BLaER1 treated with 17β-estradiol and CSF1 and Interleukin-3, amounts not matched to agents 10 nM and 100 nM (cell line): Measurements from ENCODE around the gene NPL.

Experiments used
- H3K27ac ChIP-seq, 11 experiments: shearing (Covaris generic); formaldehyde crosslinking; 2 replicates each; pipeline ENCODE4 v1.8.1; 2022
- H3K27me3 ChIP-seq, 11 experiments: shearing (Covaris generic); formaldehyde crosslinking; 2 replicates each; pipeline ENCODE4 v1.8.1; 2022
- H3K36me3 ChIP-seq, 11 experiments: shearing (Covaris generic); formaldehyde crosslinking; 2 replicates each; pipeline ENCODE4 v1.8.1; 2022
- H3K4me1 ChIP-seq, 10 experiments: shearing (Covaris generic); formaldehyde crosslinking; 2 replicates each; pipeline ENCODE4 v1.8.1; 2022
- H3K4me2 ChIP-seq, 11 experiments: shearing (Covaris generic); formaldehyde crosslinking; 2 replicates each; pipeline ENCODE4 v1.8.1; 2022
- H3K4me3 ChIP-seq, 10 experiments: shearing (Covaris generic); formaldehyde crosslinking; 2 replicates each; pipeline ENCODE4 v1.8.1; 2022
- H3K9ac ChIP-seq, 11 experiments: shearing (Covaris generic); formaldehyde crosslinking; 2 replicates each; pipeline ENCODE4 v1.8.1; 2022
- H3K9me3 ChIP-seq, 11 experiments: shearing (Covaris generic); formaldehyde crosslinking; replicated peaks in 1 of 11; 2 replicates each; pipeline ENCODE4 v1.8.1; 2022
- H4K20me1 ChIP-seq, 11 experiments: shearing (Covaris generic); formaldehyde crosslinking; 2 replicates each; pipeline ENCODE4 v1.8.1; 2022
- Cebpa-rat ChIP-seq, 11 experiments: shearing (Covaris generic); IDR thresholded peaks; 2 replicates each; pipeline ENCODE4 v1.8.1; 2022

Gene NPL

GRCh38 chr1:182845379-182845778 is 55.8 kb downstream of the NPL start:
- H4K20me1 ChIP-seq, result peaks cover 100% of the 10 kb centered on the region in 11 experiments

GRCh38 chr1:182845894-182846293 is 56.3 kb downstream of the NPL start:
- Histone ChIP-seq H3K27ac (no peak overlapping the region), H3K4me1 (peaks cover 8 to 26% (median 19%) of the 10 kb centered on the region in 10 experiments), H3K36me3 (peaks cover 86 to 100% (median 96%) of the 10 kb centered on the region in 11 experiments), H4K20me1 (peaks cover 100% of the 10 kb centered on the region in 11 experiments), H3K9ac (no peak overlapping the region), H3K4me3 (no peak overlapping the region), H3K27me3 (no peaks in the 10 kb centered on the region), H3K4me2 (no peak overlapping the region), H3K9me3 (no peaks in the 10 kb centered on the region)
- no peak for TF ChIP-seq Cebpa-rat (IDR thresholded peaks at IDR 0.05)

More at GRCh38 chr1:182845379-182845778, 55.8 kb downstream of the NPL start:
- Histone ChIP-seq H3K36me3 (peaks cover 81 to 100% (median 96%) of the 10 kb centered on the region in 11 experiments), H3K9me3 (no peaks in the 10 kb centered on the region), H3K4me3 (no peak overlapping the region), H3K4me1 (peaks cover 12 to 32% (median 24%) of the 10 kb centered on the region in 10 experiments), H3K27me3 (no peaks in the 10 kb centered on the region), H3K9ac (no peak overlapping the region), H3K27ac (no peak overlapping the region), H3K4me2 (no peak overlapping the region)
- TF ChIP-seq Cebpa-rat (IDR thresholded peaks at IDR 0.05), result no peak

DNA sequence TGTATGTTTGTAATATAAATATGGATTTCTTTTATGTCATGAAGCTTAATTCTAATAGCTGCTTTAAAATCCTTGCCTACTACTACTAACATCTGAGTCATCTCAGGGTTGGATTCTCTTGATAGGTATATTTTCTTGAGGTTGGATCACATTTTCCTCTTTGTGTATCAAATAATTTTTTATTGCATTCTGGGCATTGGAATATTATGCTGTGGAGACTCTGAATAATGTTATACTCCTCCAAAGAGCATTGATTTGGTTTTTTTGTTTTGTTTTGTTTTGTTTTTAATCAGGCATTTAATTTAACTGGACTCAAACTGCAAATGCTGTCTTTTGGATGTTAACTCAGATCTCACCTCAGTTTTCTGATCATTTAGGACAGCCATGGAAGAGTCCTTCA is 57.5 kb downstream of the NPL start:
- Histone ChIP-seq H3K27ac (no peak overlapping the region), H3K4me1 (peaks cover 0 to 14% (median 8%) of the 10 kb centered on the region in 10 experiments; a peak in 17 of 20 replicates), H3K36me3 (peaks cover 98 to 100% (median 100%) of the 10 kb centered on the region in 11 experiments), H3K4me2 (no peak overlapping the region), H4K20me1 (peaks cover 95 to 100% (median 100%) of the 10 kb centered on the region in 11 experiments), H3K4me3 (no peak overlapping the region), H3K27me3 (no peaks in the 10 kb centered on the region), H3K9me3 (no peaks in the 10 kb centered on the region), H3K9ac (no peak overlapping the region)
- TF ChIP-seq Cebpa-rat (IDR thresholded peaks at IDR 0.05), result no peak

- Histone ChIP-seq H3K27ac (no peak overlapping the region), H3K4me3 (no peak overlapping the region), H4K20me1 (peaks cover 92 to 100% (median 100%) of the 10 kb centered on the region in 11 experiments), H3K4me2 (no peak overlapping the region), H3K9ac (no peak overlapping the region), H3K27me3 (no peaks in the 10 kb centered on the region), H3K4me1 (0 out of 20 replicates have a peak, but pooled peaks cover 0 to 6% (median 0%) of the 10 kb centered on the region in 10 experiments), H3K9me3 (no peaks in the 10 kb centered on the region), H3K36me3 (peaks cover 99 to 100% (median 100%) of the 10 kb centered on the region in 11 experiments)
- no peak for TF ChIP-seq Cebpa-rat (IDR thresholded peaks at IDR 0.05)
Observed at GRCh38 chr1:182848736-182849135, 59.2 kb downstream of the NPL start.

DNA sequence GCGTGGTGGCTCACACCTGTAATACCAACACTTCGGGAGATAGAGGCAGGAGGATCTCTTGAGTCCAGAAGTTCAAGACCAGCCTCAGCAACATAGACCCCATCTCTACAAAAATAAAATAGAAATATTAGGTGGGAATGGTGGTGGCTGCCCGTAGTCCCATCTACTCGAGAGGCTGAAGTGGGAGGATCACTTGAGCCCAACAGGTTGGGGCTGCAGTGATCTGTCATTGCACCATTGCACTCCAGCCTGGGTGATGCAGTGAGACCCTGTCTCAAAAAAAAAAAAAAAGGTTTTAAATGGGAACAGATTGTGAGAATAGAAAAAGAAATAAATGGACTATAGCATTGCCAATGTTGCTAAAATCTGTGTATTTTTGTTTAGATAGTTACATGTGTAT is 60.7 kb downstream of the NPL start:
- Histone ChIP-seq H4K20me1 (peaks cover 92 to 100% (median 100%) of the 10 kb centered on the region in 11 experiments), H3K4me1 (0 out of 20 replicates have a peak, but pooled peaks cover 0 to 6% (median 0%) of the 10 kb centered on the region in 10 experiments), H3K36me3 (peaks cover 99 to 100% (median 100%) of the 10 kb centered on the region in 11 experiments)

DNA sequence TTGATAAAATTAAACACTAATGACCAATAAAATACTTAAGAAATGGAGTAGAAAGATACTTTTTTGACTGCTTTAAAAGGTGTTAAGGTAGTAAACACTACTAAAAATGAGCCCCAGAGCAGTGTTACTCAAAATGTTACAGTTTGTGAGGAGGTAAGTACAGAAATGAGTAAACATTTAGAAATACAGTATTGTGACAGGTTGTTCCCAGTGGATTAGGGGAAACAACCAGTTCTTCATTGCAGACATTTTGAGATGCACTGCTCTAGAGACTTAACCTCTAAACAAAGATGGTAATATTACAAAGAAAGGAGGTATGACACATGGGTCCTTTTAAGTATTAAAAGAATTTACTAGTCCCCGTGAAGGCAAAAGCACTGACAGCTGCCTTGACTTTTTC is 62.3 kb downstream of the NPL start:
- TF ChIP-seq Cebpa-rat (IDR thresholded peaks at IDR 0.05), result no peak
- Histone ChIP-seq H3K9me3 (no peaks in the 10 kb centered on the region), H3K36me3 (peaks cover 99 to 100% (median 100%) of the 10 kb centered on the region in 11 experiments), H3K4me2 (no peak overlapping the region), H3K4me3 (no peak overlapping the region), H3K27me3 (no peaks in the 10 kb centered on the region), H3K9ac (no peak overlapping the region), H3K4me1 (0 out of 20 replicates have a peak, but pooled peaks cover 0 to 6% (median 0%) of the 10 kb centered on the region in 10 experiments), H4K20me1 (peaks cover 92 to 100% (median 100%) of the 10 kb centered on the region in 11 experiments; a peak in 21 of 22 replicates), H3K27ac (no peak overlapping the region)

More for the DNA sequence above, 60.7 kb downstream of the NPL start:
- Histone ChIP-seq H3K27me3 (no peaks in the 10 kb centered on the region), H3K27ac (no peak overlapping the region), H3K9ac (no peak overlapping the region), H3K4me3 (no peak overlapping the region), H3K4me2 (no peak overlapping the region), H3K9me3 (no peaks in the 10 kb centered on the region)
- TF ChIP-seq Cebpa-rat (IDR thresholded peaks at IDR 0.05), result no peak

DNA sequence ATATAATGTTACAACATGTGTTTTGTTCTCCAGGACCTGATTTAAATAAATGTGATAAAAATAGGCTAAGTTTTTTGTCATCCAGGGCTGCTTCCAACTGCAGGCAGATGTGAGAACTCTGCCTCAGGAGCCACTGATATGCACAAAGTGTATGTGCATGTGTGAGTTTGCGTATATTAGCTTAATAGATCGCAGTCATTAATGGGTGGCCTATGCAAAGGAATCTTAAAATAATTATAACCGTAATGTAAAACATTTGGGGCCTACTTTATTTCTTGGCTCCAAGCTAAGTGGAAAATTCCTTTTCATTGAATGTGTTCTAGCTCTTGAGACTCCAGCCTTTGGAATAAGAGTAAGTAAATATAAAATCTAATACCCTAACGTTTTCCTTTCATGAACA is 66.3 kb downstream of the NPL start:
- Histone ChIP-seq H3K36me3 (peaks cover 99 to 100% (median 100%) of the 10 kb centered on the region in 11 experiments), H3K27ac (no peak overlapping the region), H3K9me3 (no peaks in the 10 kb centered on the region), H3K4me2 (no peak overlapping the region), H3K27me3 (no peaks in the 10 kb centered on the region), H4K20me1 (peaks cover 83 to 100% (median 100%) of the 10 kb centered on the region in 11 experiments; a peak in 21 of 22 replicates), H3K9ac (no peak overlapping the region), H3K4me3 (no peak overlapping the region), H3K4me1 (no peaks in the 10 kb centered on the region)
- TF ChIP-seq Cebpa-rat (IDR thresholded peaks at IDR 0.05), result no peak

GRCh38 chr1:182857212-182857611 is 67.6 kb downstream of the NPL start:
- Histone ChIP-seq H3K4me3 (no peak overlapping the region), H3K9me3 (no peaks in the 10 kb centered on the region), H3K27ac (no peak overlapping the region), H3K9ac (no peak overlapping the region), H3K27me3 (no peaks in the 10 kb centered on the region), H3K36me3 (peaks cover 100% of the 10 kb centered on the region in 11 experiments), H4K20me1 (peaks cover 83 to 100% (median 99%) of the 10 kb centered on the region in 11 experiments; a peak in 21 of 22 replicates), H3K4me2 (no peak overlapping the region), H3K4me1 (no peaks in the 10 kb centered on the region)
- TF ChIP-seq Cebpa-rat (IDR thresholded peaks at IDR 0.05), result no peak

DNA sequence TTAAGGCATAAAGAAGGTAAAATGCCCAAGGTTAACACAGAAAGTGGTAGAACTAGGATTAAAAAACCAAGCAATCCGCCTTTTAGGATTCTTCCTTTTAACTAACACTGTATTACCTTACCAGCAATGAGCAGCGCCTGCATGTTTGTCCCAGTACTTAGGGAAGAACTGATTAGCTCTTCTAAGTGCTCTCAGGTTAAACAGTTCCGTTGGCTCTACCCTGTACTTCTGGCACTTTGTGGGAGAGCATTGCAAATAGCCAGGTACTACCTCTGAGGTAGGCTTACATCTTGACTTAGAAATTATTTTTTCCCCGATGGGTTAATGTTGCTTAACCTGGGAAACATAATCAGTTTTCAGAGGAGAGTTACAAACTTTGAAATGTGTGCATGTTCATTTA is 71.1 kb downstream of the NPL start:
- H3K9me3 ChIP-seq, result no peaks in the 10 kb centered on the region
- no peak for TF ChIP-seq Cebpa-rat (IDR thresholded peaks at IDR 0.05)
- H3K4me1 ChIP-seq, result no peaks in the 10 kb centered on the region
- H3K27ac ChIP-seq, result no peak overlapping the region
- H3K4me3 ChIP-seq, result no peak overlapping the region
- H3K9ac ChIP-seq, result no peak overlapping the region
- H4K20me1 ChIP-seq, result peaks cover 73 to 100% (median 99%) of the 10 kb centered on the region in 11 experiments; a peak in 20 of 22 replicates
- H3K36me3 ChIP-seq, result peaks cover 99 to 100% (median 100%) of the 10 kb centered on the region in 11 experiments
- H3K27me3 ChIP-seq, result no peaks in the 10 kb centered on the region
- H3K4me2 ChIP-seq, result no peak overlapping the region

DNA sequence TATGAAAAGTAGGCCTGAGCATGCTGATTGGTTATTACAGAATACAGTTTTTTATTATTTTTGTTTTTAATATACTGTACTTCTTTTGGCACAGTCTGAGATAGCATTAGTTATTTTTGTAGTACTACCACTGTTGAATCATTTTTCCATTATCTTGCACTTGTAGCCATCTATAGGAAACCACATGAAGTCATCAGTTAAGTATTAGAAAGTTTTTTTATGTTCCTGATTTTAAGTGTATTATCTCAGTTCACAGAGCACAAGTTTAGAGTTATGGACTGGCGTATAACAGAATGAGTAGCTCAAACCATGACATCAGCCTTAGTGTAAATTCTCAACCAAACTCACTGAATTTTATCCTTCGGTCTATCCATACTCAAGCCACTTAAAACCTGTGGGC is 72.4 kb downstream of the NPL start:
- Histone ChIP-seq H3K9me3 (no peaks in the 10 kb centered on the region), H3K9ac (no peak overlapping the region), H3K36me3 (peaks cover 99 to 100% (median 100%) of the 10 kb centered on the region in 11 experiments), H3K27me3 (no peaks in the 10 kb centered on the region), H3K4me2 (no peak overlapping the region), H3K4me3 (no peak overlapping the region), H3K27ac (no peak overlapping the region), H3K4me1 (no peaks in the 10 kb centered on the region), H4K20me1 (peaks cover 69 to 100% (median 94%) of the 10 kb centered on the region in 11 experiments; a peak in 20 of 22 replicates)
- no peak for TF ChIP-seq Cebpa-rat (IDR thresholded peaks at IDR 0.05)
